K562 (cell line): Measurements from ENCODE around the gene NPB. TPM values are rescaled to one million over a fixed set of nuclear protein-coding genes. Genes with fewer than 3 reads are reported as not detected.

Experiments used
- CBX1 ChIP-seq: sonication (generic); IDR thresholded peaks from 2 replicates; pipeline ENCODE4 v1.6.1; 2016; ENCODE audit warnings: antibody characterized with exemption, low read depth, mild to moderate bottlenecking
- E2F6 ChIP-seq, 2 experiments: IDR thresholded peaks; 2 replicates each; pipeline ENCODE4 v1.6.1; 2011; ENCODE audit warnings: borderline replicate concordance in 1 of 2, control low read depth in 1 of 2, low read depth in 1 of 2, low read length in 1 of 2, mild to moderate bottlenecking in 1 of 2, mixed read lengths in 1 of 2, moderate library complexity in 1 of 2; ENCODE audit not compliant: insufficient read depth in 1 of 2, insufficient read length in 1 of 2, poor library complexity in 1 of 2, severe bottlenecking in 1 of 2; ENCODE audit errors: extremely low read depth in 1 of 2
- FOXM1 ChIP-seq, 2 experiments: fragments of 450-650 bp in 1 of 2; sonication (generic) in 1 of 2; formaldehyde crosslinking in 1 of 2; IDR thresholded peaks; 2 replicates each; pipeline versions ENCODE4 v1.6.1 to v1.9.0; 2017 to 2022; ENCODE audit warnings: low read depth in 2 of 2, mild to moderate bottlenecking in 2 of 2, missing genetic modification reagents in 1 of 2, moderate library complexity in 1 of 2
- HNRNPL ChIP-seq: fragments of 200-400 bp; formaldehyde crosslinking; IDR thresholded peaks from 2 replicates; pipeline ENCODE4 v1.6.1; 2017; ENCODE audit warnings: low read depth, mild to moderate bottlenecking, low read length
- MAZ ChIP-seq, 2 experiments: fragments of 450-650 bp in 1 of 2; sonication (generic) in 1 of 2; formaldehyde crosslinking; IDR thresholded peaks in 1 of 2; conservative IDR thresholded peaks in 1 of 2; 2 replicates each; pipeline versions ENCODE4 v1.4.0 to v1.5.0; 2020; ENCODE audit warnings: mild to moderate bottlenecking in 1 of 2, missing genetic modification reagents in 1 of 2
- POU5F1 ChIP-seq: fragments of 150-350 bp; IDR thresholded peaks from 2 replicates; pipeline ENCODE4 v1.6.1; 2014; ENCODE audit warnings: borderline replicate concordance, low read length, low read depth, mild to moderate bottlenecking; ENCODE audit not compliant: partially characterized antibody
- RB1 ChIP-seq: fragments of 450-650 bp; IDR thresholded peaks from 2 replicates; pipeline ENCODE4 v1.6.1; 2017; ENCODE audit warnings: low read depth, mild to moderate bottlenecking
- SMC3 ChIP-seq: conservative IDR thresholded peaks from 2 replicates; pipeline ENCODE4 v1.6.1; 2011; ENCODE audit warnings: low read depth, low read length, improper control_type of control experiment; ENCODE audit not compliant: insufficient read depth
- SNRNP70 ChIP-seq: fragments of 200-400 bp; formaldehyde crosslinking; optimal IDR thresholded peaks from 2 replicates; pipeline ENCODE3; 2017; ENCODE audit warnings: low read depth, low read length
- ZC3H8 ChIP-seq: fragments of 450-650 bp; IDR thresholded peaks from 2 replicates; pipeline ENCODE4 v1.6.1; 2017
- ZFX ChIP-seq: sonication (generic); formaldehyde crosslinking; IDR thresholded peaks from 2 replicates; pipeline ENCODE4 v1.8.0; 2022; ENCODE audit warnings: mild to moderate bottlenecking, missing genetic modification reagents, moderate library complexity
- ZNF184 ChIP-seq: sonication (generic); formaldehyde crosslinking; IDR thresholded peaks from 2 replicates; pipeline ENCODE4 v1.5.0; 2020; ENCODE audit warnings: missing genetic modification reagents
- ZNF239 ChIP-seq: fragments of 250-450 bp; sonication (Bioruptor Pico); IDR thresholded peaks from 2 replicates; pipeline ENCODE4 v1.4.0; 2020; ENCODE audit warnings: mild to moderate bottlenecking
- polyA plus RNA-seq, 8 experiments: library from polyadenylated mRNA; depleted of rRNA in 4 of 8; stranded (reverse) in 5 of 8; unstranded in 3 of 8; fragments of >200 nt; fragmentation: Nextera tagmentation in 2 of 8; fragmentation: Illumina TruSeq in 1 of 8; extraction: Ambion mirVana in 2 of 8; extraction: Trizol in 1 of 8; gene quantifications; 2 replicates each; pipeline versions ENCODE4 v1.2.1 to v1.2.3, GENCODE V29; 2011 to 2014; ENCODE audit warnings: inconsistent platforms in 1 of 8, missing spikeins in 1 of 8
- total RNA-seq, 7 experiments: library from RNA; depleted of rRNA in 6 of 7; stranded (reverse); fragments of >200 nt in 6 of 7; fragmentation: Illumina TruSeq in 2 of 7; extraction: Trizol in 2 of 7; gene quantifications; 2 replicates each; pipeline versions ENCODE4 v1.2.1 to v1.2.3, GENCODE V29; 2011 to 2021; ENCODE audit warnings: low replicate concordance in 1 of 7
- TF ChIP-seq, protein P1 (sequence below): sonication (generic); formaldehyde crosslinking; IDR thresholded peaks from 2 replicates; pipeline ENCODE4 v1.8.0; 2022; ENCODE audit warnings: mild to moderate bottlenecking, missing genetic modification reagents
- TF ChIP-seq, protein P2 (sequence below): fragments of 250-450 bp; sonication (Bioruptor Pico); IDR thresholded peaks from 2 replicates; pipeline ENCODE4 v1.8.0; 2022; ENCODE audit warnings: moderate library complexity, mild to moderate bottlenecking, inconsistent platforms

The NPB gene
- total and polyA plus RNA-seq, 9 of the 15 experiments (the other 6 are each of a cell fraction or from before 2014, with no cell fraction given): 0.03 to 0.61 (median 0.14) TPM; not detected in 2

- TF ChIP-seq E2F6 (IDR thresholded peaks at IDR 0.05; ENCODE audit: borderline replicate concordance in 1 of 2, extremely low read depth in 1 of 2, insufficient read depth in 1 of 2, insufficient read length in 1 of 2, low read depth in 1 of 2, low read length in 1 of 2, poor library complexity in 1 of 2, severe bottlenecking in 1 of 2): peak; percentile 18 to 76
- no peak; the same call in 1 of the 2 replicates for TF ChIP-seq ZFX (CRISPR knock-in tag)
- no peak for TF ChIP-seq ZNF239 (CRISPR knock-in tag)
- no peak for TF ChIP-seq FOXM1 (IDR thresholded peaks at IDR 0.05; ENCODE audit: low read depth)
- 0 out of 2 replicates have a peak, but pooled peaks have one; percentile 41 for TF ChIP-seq FOXM1 (CRISPR knock-in tag; IDR thresholded peaks at IDR 0.05; ENCODE audit: low read depth)
- TF ChIP-seq ZC3H8: no peak
- TF ChIP-seq SMC3: no peak
- TF ChIP-seq ZNF184 (CRISPR knock-in tag): no peak
- TF ChIP-seq, protein P1, sequence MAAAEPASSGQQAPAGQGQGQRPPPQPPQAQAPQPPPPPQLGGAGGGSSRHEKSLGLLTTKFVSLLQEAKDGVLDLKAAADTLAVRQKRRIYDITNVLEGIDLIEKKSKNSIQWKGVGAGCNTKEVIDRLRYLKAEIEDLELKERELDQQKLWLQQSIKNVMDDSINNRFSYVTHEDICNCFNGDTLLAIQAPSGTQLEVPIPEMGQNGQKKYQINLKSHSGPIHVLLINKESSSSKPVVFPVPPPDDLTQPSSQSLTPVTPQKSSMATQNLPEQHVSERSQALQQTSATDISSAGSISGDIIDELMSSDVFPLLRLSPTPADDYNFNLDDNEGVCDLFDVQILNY (CRISPR knock-in tag): no peak
- no peak for TF ChIP-seq POU5F1
- TF ChIP-seq RB1: peak; percentile 57
- TF ChIP-seq MAZ (CRISPR knock-in tag; conservative IDR thresholded peaks at IDR 0.05 in 1 of 2, IDR thresholded peaks at IDR 0.05 in 1 of 2): peak in 1 of 2 experiments; percentile 28; a peak in 2 of 4 replicates
- TF ChIP-seq SNRNP70: no peak
- TF ChIP-seq, protein P2, sequence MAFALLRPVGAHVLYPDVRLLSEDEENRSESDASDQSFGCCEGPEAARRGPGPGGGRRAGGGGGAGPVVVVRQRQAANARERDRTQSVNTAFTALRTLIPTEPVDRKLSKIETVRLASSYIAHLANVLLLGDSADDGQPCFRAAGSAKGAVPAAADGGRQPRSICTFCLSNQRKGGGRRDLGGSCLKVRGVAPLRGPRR (CRISPR knock-in tag): no peak
- TF ChIP-seq CBX1: peak; percentile 41; the same call in 1 of the 2 replicates
- 0 out of 2 replicates have a peak, but pooled peaks have one; percentile 29 for TF ChIP-seq HNRNPL
These were observed at the start of gene NPB (continued) for GRCh38 chr17:81902023-81902652.
